ENCODE measurements around the gene CAMK2D. TPM values are rescaled to one million over a fixed set of nuclear protein-coding genes. Genes with fewer than 3 reads are reported as not detected.

The CAMK2D gene
- total RNA-seq, 1 experiment from 2014 or later = 22.1 TPM

DNA sequence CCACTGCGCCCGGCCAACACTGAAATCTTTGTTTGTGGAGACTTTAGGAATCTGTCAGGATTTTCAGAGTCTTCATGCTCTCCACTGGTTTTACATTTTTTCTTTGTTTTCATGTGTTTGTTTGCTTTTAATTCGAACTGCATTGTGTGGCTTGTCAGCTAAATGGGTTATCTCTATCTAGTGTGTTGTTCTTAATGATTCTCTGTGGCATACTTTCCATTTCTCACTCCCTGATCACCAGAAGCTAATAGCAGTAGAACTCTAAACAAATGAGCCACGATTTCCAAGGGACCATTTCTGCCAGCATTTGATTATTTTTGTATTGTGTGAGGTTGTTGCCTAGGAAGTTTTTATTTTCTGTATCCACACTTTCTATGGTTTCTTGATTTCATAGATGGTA, 352.4 kb downstream of the CAMK2D start:
- no peak overlapping the region for H3K27ac Mint-ChIP-seq (ENCODE audit: unreplicated experiment)
- H3K9me3 Mint-ChIP-seq (ENCODE audit: low read depth, unreplicated experiment) = no peaks in the 10 kb centered on the region
- H3K27me3 Mint-ChIP-seq (ENCODE audit: unreplicated experiment) = no peaks in the 10 kb centered on the region
- intact Hi-C loops (cut with micrococcal nuclease; ENCODE audit: unreplicated experiment) = no loop called here
- CTCF ChIA-PET = no interaction called here
- DNase-seq = no peak
- no peak overlapping the region for H3K4me3 Mint-ChIP-seq (ENCODE audit: low read depth, unreplicated experiment)
- H3K4me1 Mint-ChIP-seq (ENCODE audit: low read depth, unreplicated experiment) = no peaks in the 10 kb centered on the region
- H3K36me3 Mint-ChIP-seq (ENCODE audit: insufficient read depth, unreplicated experiment) = no peaks in the 10 kb centered on the region
- TF ChIP-seq, protein P1, sequence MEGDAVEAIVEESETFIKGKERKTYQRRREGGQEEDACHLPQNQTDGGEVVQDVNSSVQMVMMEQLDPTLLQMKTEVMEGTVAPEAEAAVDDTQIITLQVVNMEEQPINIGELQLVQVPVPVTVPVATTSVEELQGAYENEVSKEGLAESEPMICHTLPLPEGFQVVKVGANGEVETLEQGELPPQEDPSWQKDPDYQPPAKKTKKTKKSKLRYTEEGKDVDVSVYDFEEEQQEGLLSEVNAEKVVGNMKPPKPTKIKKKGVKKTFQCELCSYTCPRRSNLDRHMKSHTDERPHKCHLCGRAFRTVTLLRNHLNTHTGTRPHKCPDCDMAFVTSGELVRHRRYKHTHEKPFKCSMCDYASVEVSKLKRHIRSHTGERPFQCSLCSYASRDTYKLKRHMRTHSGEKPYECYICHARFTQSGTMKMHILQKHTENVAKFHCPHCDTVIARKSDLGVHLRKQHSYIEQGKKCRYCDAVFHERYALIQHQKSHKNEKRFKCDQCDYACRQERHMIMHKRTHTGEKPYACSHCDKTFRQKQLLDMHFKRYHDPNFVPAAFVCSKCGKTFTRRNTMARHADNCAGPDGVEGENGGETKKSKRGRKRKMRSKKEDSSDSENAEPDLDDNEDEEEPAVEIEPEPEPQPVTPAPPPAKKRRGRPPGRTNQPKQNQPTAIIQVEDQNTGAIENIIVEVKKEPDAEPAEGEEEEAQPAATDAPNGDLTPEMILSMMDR (IDR thresholded peaks at IDR 0.05; ENCODE audit: unreplicated experiment) = no peak
- BruUV-seq (replicated peaks) = no TSS peak

DNA sequence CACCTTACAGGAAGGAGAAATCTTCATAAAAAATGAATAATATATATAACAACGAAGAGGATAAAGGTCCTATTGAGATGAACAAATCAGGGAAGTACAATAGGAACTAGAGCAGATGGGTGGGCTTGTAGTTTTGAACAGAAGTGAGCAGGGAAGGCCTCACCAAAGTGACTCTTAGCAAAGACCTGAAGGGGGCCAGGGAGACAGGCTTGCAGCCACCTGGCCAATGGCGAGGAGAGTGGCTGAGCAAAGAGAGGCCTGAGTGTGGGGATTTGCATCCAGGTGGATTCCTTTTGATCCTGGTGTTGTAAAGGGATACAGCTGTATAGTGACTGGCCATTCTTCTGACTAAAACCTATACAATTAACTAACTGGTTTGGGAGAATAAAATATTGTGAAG, 354.1 kb downstream of the CAMK2D start:
- no TSS peak for BruUV-seq (replicated peaks)
- DNase-seq = no peak
- Mint-ChIP-seq H3K36me3 (ENCODE audit: insufficient read depth, unreplicated experiment) (no peaks in the 10 kb centered on the region), H3K4me1 (ENCODE audit: low read depth, unreplicated experiment) (no peaks in the 10 kb centered on the region), H3K4me3 (ENCODE audit: low read depth, unreplicated experiment) (no peak overlapping the region), H3K27ac (ENCODE audit: unreplicated experiment) (no peak overlapping the region), H3K9me3 (ENCODE audit: low read depth, unreplicated experiment) (no peaks in the 10 kb centered on the region), H3K27me3 (ENCODE audit: unreplicated experiment) (no peaks in the 10 kb centered on the region)
- intact Hi-C loops (cut with micrococcal nuclease; ENCODE audit: unreplicated experiment) = no loop called here
- TF ChIP-seq, protein P1 (IDR thresholded peaks at IDR 0.05; ENCODE audit: unreplicated experiment) = no peak
- CTCF ChIA-PET = no interaction called here

DNA sequence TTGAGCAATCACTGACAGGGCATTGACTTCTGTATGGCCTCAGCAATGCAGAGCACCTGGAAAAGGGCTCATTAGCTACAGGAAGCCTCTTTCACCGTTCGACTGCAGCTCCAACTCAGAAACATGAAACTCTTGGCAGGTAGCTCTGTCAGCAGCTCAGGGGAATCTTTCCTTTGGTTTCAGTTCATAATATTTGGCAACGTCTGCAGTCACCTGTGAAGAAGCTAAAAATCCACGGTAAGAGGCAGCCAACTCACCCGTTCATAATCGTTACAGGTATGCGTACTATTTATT, 354.9 kb downstream of the CAMK2D start:
- TF ChIP-seq, protein P1 (IDR thresholded peaks at IDR 0.05; ENCODE audit: unreplicated experiment) = no peak
- Mint-ChIP-seq H3K27me3 (ENCODE audit: unreplicated experiment) (no peaks in the 10 kb centered on the region), H3K36me3 (ENCODE audit: insufficient read depth, unreplicated experiment) (no peaks in the 10 kb centered on the region), H3K4me1 (ENCODE audit: low read depth, unreplicated experiment) (no peaks in the 10 kb centered on the region), H3K27ac (ENCODE audit: unreplicated experiment) (no peak overlapping the region), H3K4me3 (ENCODE audit: low read depth, unreplicated experiment) (no peak overlapping the region), H3K9me3 (ENCODE audit: low read depth, unreplicated experiment) (no peaks in the 10 kb centered on the region)
- BruUV-seq (replicated peaks) = no TSS peak
- intact Hi-C loops (cut with micrococcal nuclease; ENCODE audit: unreplicated experiment) = no loop called here
- DNase-seq = no peak
- CTCF ChIA-PET = no interaction called here

DNA sequence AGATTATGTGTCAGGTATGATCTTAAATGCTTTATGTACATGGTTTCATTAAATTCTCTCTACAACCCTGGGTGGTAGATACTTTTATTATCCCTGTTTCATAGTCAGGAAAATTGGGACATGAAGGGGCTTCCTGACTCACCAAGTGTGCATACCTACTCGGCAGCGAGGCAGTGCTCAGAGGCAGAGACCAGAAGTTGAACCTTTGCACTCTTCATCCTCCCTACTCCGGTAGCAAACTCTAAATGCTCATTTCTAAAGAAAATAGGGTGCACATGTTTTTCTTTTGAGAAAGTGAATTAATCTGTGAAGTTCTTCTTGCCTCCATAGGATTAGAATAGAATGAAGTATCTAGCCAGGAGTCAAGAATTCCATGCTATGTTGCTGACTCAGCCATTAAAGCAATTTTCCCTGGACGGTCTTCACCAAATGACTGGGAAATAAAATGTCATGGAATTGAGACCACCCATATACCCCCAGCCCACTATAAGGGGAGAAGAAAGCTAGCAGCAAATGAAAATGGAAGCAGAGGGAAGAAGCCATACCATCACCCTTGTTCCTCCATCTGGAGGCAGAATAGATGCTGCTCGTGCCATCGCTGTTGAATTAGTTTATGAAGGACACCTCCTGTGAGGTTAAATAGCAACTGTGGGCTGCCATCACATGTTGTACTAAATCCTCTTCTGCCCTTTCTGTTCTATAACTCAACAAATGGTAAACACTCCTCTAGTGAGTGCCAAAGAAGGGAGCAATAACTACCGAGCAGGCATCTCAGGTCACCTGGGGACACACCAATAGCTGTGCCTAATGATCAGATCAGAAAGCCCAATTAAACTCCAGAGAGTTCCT, 355.4 kb downstream of the CAMK2D start:
- Mint-ChIP-seq H3K27me3 (ENCODE audit: unreplicated experiment) (no peaks in the 10 kb centered on the region), H3K27ac (ENCODE audit: unreplicated experiment) (no peak overlapping the region), H3K9me3 (ENCODE audit: low read depth, unreplicated experiment) (no peaks in the 10 kb centered on the region), H3K36me3 (ENCODE audit: insufficient read depth, unreplicated experiment) (no peaks in the 10 kb centered on the region), H3K4me1 (ENCODE audit: low read depth, unreplicated experiment) (no peaks in the 10 kb centered on the region), H3K4me3 (ENCODE audit: low read depth, unreplicated experiment) (no peak overlapping the region)
- BruUV-seq (replicated peaks) = no TSS peak
- CTCF ChIA-PET = no interaction called here
- TF ChIP-seq, protein P1 (IDR thresholded peaks at IDR 0.05; ENCODE audit: unreplicated experiment) = no peak
- intact Hi-C loops (cut with micrococcal nuclease; ENCODE audit: unreplicated experiment) = no loop called here
- no peak for DNase-seq

Measured in Calu3 (cell line).